GM18508 (cell line): Measurements from ENCODE around the gene TREH.

Experiments
- ATAC-seq: cut with Tn5 transposase; IDR thresholded peaks from one replicate; pipeline ENCODE4 v1.9.1; 2021; ENCODE audit warnings: moderate number of reproducible peaks; ENCODE audit not compliant: insufficient read depth, unreplicated experiment

TREH gene

GRCh38 chr11:118651820-118652219, 27.6 kb downstream of the TREH start:
- no peak for ATAC-seq

DNA sequence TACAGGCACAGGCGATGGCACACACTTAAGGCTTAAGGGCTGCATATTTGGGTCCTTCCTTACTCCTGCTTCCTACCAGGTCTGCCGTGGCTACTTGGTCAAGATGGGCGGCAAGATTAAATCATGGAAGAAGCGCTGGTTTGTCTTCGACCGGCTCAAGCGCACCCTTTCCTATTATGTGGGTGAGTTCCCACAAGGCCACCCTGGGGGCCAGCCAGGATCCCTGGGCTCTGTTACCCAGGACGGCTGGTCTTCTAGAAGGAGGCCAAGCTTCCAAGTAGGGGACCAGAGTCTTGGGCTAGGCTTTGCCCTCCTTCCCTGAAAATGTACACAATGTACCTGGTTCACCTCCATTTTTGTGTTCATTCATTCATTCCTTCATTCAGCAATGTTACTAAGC, 29.1 kb downstream of the TREH start:
- ATAC-seq = no peak

DNA sequence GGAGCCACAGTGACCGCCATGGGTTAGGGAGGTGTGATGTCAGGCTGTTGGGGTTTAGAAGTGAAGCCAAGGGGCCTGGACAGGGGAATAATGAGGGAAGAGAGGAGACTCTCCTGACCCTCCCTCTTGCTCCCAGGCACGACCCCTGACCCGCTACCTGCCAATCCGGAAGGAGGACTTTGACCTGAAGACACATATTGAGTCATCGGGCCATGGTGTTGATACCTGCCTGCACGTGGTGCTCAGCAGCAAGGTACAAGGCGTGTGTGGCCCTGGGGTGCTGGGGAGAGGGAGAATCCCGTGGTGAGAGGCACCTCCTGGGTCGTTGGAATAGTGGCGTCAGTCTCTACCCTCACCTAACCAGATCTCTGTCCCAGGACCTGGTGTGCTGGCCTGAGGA, 29.5 kb downstream of the TREH start:
- ATAC-seq = no peak

GRCh38 chr11:118648291-118648690, 31.2 kb downstream of the TREH start:
- no peak for ATAC-seq

GRCh38 chr11:118646393-118646792, 33.1 kb downstream of the TREH start:
- no peak for ATAC-seq

- ATAC-seq = no peak
These were observed 34.3 kb downstream of the TREH start for GRCh38 chr11:118645066-118645715.

DNA sequence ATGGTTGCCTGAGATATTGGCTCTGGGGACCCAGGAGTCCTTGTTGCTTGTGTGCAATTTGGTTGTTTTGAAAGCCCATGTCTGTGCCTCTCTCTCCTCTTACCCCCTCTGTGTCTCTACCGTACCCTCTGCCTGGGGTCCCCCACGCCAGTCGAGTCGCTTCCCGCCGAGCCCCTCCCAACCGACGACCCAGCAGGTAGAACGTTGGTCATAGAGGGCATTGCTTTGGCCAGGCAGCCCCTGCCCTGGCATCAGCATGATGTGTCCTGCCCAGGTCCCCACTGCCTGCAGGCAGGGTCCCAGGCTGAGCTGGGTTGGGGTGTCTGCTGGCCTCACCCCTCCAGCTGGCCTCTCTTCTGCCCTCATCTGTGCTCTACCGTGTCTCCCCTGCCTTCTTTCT, 35.0 kb downstream of the TREH start:
- ATAC-seq = no peak

- ATAC-seq = no peak
These were observed 35.5 kb downstream of the TREH start for GRCh38 chr11:118643995-118644345.

- ATAC-seq = no peak
These were observed 36.1 kb downstream of the TREH start for GRCh38 chr11:118643142-118643994.

- ATAC-seq = no peak
These were observed 37.9 kb downstream of the TREH start for GRCh38 chr11:118641397-118642019.

GRCh38 chr11:118640332-118641154, 38.9 kb downstream of the TREH start:
- no peak for ATAC-seq

DNA sequence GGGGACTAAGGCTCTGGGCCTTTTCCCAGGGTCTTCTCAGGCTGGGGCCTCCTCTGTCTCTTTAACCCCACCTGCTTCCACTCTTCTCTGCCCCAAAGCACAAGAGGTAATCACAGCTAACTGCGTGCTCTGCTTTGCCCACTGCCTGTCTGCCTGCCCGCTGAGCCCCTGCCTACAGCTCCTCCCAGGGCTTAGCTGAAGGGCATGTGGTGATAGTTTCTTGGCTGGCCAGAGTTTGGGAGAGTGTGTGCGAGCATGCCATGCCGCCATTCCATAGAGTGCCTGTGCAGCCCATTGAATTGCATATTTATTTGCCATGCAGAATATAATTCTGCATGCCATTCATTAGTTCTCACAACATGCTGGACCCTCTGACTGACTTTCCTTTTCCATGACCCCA, 39.6 kb downstream of the TREH start:
- no peak for ATAC-seq

- ATAC-seq = no peak
These were observed 40.7 kb downstream of the TREH start for GRCh38 chr11:118638726-118639125.

GRCh38 chr11:118636569-118637290, 42.7 kb downstream of the TREH start:
- no peak for ATAC-seq

GRCh38 chr11:118635642-118636041, 43.8 kb downstream of the TREH start:
- no peak for ATAC-seq

- ATAC-seq = no peak
These were observed 44.2 kb downstream of the TREH start for GRCh38 chr11:118635237-118635591.

- ATAC-seq = no peak
These were observed 44.8 kb downstream of the TREH start for GRCh38 chr11:118634431-118635236.

GRCh38 chr11:118633979-118634378, 45.5 kb downstream of the TREH start:
- ATAC-seq = no peak

DNA sequence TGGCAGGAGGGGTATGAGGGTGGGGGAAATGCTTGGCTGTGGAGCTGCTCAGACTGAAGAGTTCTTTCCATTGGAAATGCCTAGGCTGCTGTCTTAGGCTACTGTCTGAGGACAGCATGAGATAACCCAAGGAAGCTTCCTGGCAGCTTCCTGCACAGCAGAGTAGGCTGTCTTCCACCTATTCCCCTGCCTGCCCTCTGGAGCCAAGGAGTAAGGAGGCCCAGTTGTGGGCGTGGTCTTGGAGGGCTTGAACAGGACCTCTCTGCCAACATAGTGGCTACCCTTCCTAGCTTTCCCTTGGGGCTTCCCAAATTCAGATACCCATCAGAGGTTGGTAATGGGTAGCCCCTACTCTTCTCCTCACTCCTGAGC, 46.1 kb downstream of the TREH start:
- no peak for ATAC-seq
